ENCODE measurements around the gene MACROH2A2. TPM values are rescaled to one million over a fixed set of nuclear protein-coding genes. Genes with fewer than 3 reads are reported as not detected.
"Not testable (repeated sequence)": the region's sequence is repeated elsewhere in the genome, so short reads cannot be mapped to it uniquely, and the experiment has no call there.

MACROH2A2 gene
- total RNA-seq, 1 experiment from 2014 or later, result 0.32 TPM

DNA sequence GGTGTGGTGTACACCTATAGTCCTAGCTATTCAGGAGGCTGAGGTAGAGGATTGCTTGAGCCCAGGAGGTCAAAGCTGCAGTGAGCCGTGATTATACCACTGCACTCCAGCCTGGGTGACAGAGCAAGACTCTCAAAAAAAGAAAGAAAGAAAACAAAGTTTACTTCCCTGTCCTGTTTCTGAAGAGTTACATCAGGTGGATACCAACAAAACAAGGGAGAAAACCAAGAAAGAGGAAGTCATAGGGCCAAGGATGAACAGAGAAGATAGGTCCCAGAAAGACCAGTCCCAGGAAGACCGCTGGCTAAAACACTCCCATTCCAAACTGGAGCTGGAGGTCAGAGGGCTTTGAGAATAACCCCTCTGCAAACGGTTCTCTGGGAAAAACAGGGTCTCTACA is 13.5 kb downstream of the MACROH2A2 start:
- no peak for DNase-seq (ENCODE audit: low read depth)

DNA sequence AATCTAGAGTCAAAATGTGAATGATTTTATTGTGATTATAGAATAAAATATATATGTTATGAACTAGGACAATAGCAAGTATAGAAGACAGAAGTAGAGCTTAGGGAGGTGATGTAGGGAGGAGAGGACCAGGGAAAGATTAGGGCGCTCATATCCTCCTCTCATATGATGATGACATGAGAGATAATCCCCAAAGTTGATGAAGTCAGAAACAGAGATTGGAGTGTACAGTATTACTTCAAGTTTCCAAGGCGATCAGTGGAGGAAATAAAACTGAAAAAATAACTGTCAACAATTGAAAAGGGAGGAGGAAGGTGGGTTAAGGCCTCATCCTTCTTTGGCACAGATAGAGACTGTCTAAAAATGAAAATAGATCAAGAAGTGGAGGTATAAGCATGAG is 14.9 kb downstream of the MACROH2A2 start:
- DNase-seq (ENCODE audit: low read depth), result no peak

DNA sequence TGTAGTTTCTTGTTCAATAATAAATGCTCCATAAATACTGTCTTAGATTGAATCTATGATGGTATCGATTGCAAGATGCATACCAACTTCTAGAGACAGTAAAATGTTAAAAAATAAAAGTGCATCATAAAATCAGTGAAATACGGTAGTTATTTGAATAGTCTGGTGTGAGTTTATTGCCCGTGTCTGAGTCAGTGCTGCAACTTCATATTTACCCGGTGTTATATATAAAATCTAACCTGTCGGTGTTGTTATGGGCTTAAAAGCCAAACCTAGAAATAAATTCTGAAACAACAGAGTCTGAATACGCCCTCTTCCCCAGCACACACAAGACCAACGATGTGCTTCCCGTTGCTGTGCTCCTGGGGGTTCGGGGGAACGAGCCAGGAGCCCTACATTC is 16.3 kb downstream of the MACROH2A2 start:
- DNase-seq (ENCODE audit: low read depth), result no peak

DNA sequence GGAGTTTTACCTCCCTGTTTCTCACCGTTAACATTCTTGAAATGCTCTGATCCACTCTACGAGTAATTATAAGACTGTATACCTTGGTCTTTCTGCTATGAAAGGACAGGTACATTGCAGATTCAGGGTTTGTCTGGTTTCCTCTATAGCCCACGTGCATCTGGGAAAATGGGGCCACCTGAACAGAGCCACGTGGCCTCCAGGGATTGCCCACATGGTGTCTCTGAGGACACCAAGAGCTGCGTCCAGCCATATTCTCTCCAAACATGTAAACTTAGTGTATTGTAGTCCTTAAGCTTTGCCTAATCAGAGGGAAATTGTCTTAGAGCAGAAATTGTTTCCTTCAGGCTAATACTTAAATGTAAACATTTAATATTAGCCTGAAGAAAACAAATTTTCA is 16.7 kb downstream of the MACROH2A2 start:
- DNase-seq (ENCODE audit: low read depth), result no peak

DNA sequence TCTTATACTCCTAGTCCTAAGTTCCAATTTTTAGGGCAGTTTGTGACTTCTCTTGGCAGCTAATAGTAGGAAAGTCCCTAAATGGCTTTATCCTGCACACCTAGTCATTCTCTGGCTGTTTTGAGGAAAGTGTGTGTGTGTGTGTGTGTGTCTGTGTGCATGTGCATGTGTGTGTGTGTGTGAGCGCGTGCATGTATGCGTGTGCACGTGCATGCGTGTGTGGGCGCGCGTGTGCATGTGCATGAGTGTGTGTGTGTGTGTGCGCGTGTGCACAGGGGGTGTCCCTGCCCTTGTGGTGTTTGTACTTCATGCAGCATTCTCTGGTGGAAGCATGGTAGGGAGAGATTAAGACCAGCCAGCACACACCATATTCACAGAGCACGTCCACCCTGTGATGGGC is 18.2 kb downstream of the MACROH2A2 start:
- DNase-seq (ENCODE audit: low read depth), result no peak

DNA sequence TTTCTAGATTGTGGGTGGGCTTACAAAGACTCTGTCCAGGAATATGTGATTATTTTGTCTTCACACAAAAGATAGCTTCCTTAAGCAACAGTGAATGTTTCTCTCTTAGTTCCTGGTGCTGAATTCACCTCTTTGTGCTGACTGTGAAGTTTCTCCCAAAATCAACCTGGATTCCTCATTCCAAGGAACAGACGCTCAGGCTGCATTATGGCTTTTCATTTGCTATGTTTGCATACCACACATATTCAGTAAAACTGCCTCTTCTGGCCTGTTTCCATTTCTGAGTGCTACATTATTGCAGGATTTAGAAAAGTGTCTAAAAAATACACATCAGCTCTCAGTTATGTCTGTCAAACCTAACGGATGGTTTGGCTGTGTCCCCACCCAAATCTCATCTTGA is 21.5 kb downstream of the MACROH2A2 start:
- DNase-seq (ENCODE audit: low read depth), result no peak

DNA sequence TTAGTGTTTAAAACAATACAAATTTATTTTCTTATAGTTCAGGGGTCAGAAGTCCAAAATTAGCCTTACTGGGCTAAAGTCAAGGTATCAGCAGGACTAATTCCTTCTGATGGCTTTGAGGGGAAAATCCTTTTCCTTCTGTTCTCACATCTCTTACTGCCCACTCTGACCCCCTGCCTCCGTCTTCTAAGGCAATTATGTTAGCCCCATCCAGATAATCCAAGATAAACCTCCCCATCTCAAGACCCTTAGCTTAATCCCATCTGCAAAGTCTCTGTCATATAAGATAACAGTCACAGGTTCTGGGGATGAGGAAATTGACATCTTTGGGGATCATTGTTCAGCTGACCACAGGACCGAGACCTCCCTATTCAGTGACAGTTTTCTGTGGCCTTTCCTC is 22.3 kb downstream of the MACROH2A2 start:
- DNase-seq (ENCODE audit: low read depth), result no peak

DNA sequence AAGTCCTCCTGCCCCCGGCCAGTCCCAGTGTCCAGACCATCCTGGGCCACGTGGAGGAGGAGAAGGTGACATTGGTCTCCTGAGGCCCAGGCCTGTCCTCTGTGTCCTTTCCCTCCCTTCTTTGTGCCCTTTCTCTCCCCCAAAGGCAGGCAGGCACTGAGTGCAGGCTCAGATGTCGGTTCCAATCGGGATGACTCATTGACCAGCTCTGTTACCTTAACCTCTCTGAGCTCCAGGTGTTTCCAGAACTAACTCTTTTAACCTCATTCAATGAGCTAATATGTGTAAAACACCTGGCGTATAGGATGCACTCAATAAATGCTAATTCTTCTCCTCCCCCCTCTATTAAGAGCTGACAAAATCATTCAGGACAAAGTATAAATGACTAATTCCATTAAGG is 25.7 kb downstream of the MACROH2A2 start:
- DNase-seq (ENCODE audit: low read depth), result no peak

DNA sequence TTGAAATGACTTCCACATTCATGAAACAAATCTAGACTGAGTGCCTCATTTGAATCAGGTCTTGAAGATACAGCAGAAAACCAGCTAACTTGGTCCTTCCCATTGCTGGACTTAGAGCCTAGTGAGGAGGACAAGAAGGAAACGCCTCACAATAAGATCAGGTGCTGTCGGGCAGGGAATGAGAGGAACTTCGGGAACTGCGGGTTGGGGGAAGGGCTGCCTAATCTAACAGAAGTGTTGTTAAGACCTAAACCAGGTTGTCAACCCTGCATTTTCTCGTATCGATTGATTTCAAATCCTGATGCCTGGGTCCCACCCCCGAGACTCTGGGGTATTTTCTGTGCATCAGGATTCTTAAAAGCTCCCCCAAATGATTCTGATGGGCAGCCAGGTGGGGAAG is 26.3 kb downstream of the MACROH2A2 start:
- no peak for DNase-seq (ENCODE audit: low read depth)

DNA sequence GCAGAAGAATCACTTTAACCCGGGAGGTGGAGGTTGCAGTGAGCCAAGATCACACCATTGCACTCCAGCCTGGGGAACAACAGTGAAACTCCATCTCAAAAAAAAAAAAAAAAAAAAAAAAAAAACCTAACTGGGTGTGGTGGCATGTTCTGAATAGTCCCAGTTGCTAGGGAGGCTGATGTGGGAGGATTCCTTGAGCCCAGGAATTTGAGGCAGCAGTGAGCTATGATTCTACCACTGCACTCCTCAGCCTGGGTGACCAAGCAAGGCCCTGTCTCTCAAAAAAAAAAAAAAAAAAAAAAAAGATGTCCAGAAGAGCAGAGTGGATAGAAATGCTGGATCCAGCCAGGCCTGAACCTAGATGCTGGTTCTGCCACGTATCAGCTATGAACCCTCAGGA is 28.1 kb downstream of the MACROH2A2 start:
- not testable (repeated sequence) for DNase-seq (ENCODE audit: low read depth)

DNA sequence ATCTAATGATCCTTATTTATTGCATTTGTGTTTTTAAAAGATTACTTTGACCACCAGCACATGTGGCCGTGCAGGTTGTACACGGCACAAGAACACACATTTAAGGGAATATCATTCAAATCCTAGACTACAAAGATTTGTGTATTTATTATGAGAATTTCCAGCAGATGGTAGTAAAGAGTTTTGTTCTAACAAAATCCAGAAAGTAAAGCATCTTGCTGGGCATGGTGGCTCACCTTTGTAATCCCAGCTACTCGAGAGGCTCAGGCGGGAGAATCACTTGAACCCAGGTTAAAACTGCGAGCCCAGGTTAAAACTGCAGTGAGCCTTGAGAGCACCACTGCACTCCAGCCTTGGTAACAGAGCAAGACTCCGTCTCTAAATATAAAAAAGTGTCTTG is 31.5 kb downstream of the MACROH2A2 start:
- no peak for DNase-seq (ENCODE audit: low read depth)

DNA sequence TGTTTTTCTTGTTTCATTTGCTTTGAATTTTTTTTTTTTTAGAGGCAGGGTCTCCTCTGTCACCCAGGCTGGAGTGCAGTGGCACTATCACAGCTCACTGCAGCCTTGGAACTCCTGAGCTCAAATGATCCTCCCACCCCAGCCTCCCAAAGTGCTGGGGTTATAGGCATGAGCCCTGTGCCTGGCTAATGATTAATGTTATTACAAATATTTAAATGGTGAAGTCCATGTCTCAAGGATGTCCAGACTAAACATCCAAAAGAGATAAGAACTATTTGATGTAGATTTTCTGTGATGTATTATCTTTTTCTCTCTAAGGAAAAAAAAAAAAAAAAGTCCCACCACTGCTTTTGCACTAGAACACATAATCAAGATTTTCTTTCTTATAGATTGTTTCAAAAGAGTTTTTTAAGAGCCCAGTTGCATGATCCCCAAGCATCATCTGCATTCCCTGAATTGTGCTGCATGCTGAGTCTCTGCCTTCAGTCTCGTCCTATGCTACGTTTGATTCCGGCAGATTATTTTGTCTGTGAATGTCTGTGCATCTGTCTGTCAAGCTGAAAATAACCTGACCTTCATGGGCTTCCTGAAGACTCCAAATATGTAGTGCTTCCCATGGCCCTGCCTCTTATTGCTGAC is 33.4 kb downstream of the MACROH2A2 start:
- DNase-seq (ENCODE audit: low read depth), result no peak

DNA sequence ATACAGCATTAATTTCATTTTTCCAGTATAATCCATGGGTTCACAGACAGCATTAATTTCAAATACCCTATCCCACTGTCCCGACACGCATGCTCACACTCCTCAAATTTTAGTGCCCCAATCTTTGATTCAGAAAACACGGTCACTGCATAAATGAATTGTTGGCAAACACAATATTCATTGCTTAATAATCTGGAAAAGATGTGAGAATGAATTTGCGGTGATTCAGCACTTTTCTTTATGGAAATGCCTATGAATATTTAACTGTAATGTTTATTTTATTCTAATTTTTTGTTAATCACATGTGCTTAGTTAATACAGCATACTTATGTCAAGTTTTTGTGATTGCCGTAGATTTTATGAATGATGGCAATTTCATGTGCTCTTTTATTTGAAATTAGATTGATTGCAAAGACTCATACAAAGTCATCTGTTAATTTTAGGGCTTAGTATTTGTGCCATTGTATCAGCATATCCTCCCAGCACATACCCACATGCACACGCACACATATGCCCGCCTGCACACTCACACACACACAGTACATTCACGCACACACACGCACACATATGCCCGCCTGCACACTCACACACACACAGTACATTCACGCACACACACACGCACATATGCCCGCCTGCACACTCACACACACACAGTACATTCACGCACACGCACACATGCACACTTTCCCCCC is 35.1 kb downstream of the MACROH2A2 start:
- no peak for DNase-seq (ENCODE audit: low read depth)

DNA sequence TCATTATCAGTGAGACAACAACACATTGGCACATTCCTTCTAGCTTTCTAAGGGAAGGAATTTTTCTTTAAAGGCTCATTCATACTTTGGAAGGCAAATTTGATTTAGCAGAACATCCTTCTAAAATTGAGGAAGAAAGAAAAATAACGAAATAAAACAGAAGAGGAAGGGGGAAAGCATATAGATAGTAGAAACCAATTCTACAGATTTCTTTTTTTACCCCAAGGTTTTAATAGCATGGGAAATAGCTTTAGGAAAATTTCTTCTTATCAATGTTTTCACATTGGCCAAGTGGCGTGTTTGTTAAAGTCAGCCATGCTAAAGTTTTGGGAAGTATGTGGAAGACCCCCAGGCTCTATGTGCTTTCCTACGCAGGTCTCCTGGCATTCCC is 35.7 kb downstream of the MACROH2A2 start:
- DNase-seq (ENCODE audit: low read depth), result no peak

DNA sequence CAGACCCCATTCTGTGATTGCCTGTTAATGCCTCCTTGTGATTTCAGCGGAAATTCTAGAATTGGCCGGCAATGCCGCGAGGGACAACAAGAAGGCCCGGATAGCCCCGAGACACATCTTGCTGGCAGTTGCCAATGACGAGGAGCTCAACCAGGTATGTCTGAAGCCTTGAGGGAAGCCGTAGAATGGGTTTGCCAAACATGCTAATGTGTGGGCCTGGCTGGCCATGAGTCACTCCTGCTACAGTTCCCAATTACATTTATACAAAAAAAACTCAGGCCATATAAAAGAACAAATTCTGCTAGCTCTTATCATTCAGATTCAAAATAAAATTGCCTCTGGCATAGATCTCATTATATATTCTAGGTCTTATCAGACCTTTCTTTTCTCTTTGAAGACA is 37.4 kb downstream of the MACROH2A2 start:
- no peak for DNase-seq (ENCODE audit: low read depth)

DNA sequence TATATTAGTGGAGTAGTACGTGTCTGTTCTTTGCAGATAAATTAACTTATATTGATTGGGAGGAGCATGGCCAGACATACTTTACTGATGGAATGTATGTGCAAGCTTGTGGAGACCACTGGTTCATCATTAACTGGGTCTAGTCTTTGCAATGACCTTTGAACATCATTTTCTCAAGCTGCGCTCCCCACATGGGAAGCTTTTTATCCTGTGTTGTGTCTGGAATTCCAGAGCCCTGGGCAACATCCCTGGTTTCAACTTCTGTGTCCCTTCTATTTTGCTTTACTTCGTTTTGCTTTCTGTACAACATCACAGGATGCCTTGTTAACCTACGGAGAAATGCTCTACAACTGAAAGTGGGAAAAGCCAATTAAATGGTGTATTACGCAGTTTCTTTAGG is 38.3 kb downstream of the MACROH2A2 start:
- no peak for DNase-seq (ENCODE audit: low read depth)

DNA sequence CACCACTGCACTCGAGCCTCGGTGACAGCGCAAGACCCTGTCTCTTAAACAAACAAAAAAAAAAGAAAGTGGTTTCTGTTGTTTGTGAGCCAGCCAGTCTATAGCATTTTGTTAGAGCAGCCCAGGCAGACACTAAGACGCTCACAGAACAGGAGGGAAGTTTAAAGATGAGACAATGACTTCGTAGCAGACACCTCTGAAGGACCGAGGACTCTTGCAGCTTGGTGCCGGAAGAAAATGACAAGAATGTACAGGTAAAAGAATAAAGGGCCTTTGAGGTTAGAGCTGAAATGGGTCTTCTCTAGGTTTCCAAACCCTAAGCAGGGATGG is 39.7 kb downstream of the MACROH2A2 start:
- DNase-seq (ENCODE audit: low read depth), result no peak

DNA sequence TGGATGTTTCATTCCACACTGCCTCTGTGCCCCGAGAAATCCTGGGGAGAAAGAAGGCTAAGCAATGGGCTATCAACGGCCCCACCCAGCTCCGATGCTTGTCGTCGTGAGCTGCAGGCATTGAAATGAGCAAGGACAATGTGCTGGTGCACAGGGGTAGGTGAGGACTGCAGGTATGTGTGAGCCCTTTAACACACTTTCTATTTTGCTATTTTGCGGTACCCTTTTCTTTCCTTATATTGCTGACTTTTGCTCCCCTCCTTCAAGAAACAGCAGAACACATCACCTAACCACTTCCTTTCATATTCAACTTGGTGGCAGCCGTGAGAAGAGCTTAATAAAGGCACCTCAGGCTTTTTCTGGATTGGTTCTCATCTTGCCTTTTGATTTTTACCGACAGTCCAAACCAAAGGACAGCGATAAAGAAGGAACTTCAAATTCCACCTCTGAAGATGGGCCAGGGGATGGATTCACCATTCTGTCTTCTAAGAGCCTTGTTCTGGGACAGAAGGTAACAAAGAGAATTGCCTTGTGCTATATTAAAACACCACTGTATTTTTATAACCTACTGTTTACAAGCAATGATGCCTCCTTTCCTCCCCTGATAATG is 40.8 kb downstream of the MACROH2A2 start:
- DNase-seq (ENCODE audit: low read depth), result no peak

DNA sequence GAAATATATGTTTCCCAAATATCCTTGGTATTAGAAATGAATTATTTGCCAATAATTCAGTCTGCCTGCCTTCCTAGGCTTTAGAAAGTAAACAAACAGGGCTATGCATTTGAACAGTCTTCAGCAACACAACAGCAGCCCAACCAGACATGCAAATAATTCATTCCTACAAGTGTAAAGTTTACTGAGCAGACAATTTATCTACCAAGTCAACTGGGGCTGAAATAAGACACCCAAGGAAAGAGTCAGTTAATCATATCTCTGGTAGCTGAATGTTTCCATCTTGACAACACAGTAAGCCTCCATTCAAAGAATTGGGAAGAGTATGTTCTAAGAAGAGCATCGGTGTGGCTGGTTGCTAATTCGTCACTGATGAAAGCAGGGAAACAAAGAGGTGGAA is 41.6 kb downstream of the MACROH2A2 start:
- DNase-seq (ENCODE audit: low read depth), result no peak

DNA sequence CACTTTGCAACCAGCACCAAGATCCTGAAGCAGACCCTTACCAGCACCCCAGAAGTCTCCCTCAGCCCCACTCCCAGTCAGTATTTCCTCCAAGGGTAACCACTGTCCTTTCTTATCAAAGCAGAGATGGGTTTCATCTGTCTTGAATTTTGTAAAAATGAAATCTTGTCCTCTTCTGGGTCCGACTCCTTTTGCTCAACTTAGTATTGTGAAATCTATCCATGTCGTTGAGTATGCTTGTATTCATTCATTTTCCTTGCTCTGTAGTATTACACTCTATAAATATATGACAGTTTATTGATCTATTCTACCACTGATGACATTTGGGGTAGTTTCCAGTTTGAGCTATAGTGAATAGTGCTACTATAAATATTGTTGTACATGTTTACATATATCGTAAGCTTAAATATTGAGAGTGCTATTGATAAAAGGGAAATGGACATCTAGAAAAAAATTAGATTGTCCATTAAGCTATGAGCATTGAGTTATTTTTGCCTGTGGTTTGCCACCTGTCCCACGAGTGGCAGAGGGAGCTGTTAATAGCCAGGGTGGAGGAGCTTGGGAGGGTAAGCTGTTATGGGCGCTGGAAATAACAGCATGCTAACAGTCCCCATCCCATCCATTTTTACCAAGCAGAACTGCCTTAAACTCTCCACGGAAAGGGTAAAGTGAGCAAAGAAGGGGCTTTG is 43.5 kb downstream of the MACROH2A2 start:
- DNase-seq (ENCODE audit: low read depth), result no peak

DNA sequence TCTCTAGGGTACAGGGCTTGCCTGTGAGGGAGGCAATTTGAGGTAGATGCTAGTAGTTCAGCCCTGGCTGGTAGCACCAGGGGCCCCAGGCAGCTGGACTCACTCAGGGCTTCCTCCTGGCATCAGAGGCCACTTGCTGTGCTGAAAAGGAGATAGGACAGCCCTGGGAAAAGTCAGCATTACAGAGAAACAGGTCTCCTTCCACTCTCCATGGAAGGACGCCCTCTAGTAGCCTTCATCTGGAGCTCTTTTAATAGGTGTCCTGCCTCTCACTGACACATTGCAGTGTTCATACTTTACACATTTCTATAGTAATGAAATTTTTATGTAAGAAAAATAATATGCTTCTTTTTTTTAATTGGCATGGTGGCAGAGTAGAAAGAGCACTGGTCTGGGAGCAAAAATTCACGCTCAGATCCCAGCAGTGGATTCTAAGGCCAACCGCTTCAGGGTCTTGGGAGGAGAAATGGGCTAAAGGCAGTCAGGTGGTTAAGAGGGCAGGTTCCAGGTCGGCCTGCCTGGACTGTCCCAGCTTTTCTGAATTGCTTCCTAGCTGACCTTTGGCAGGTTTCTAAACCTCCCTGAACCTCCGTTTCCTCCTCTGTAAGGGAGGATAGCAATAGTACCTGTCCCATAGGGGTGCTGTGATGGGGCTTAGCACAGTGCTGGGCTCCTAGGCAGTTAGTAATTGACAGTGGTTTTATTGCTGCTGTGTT is 44.2 kb downstream of the MACROH2A2 start:
- no peak for DNase-seq (ENCODE audit: low read depth)

DNA sequence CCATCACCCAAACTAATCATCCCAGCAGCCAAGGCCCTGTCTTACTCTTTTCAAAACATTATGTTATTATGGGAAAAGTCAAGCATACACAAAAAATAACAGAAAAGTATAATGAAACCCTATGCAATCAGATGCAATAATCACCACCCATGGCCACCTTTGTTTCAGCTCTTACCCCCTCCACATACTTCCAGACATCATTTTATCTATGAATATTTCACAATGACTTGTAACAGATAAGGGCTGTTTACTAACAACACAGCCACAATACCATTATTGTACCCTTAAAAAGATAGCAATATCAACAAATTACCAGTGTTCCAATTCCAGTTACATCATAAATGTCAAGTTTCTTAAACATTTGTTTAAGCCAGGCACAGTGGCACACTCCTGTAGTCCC is 44.8 kb downstream of the MACROH2A2 start:
- no peak for DNase-seq (ENCODE audit: low read depth)

All from HT1080 (cell line).